ENCODE data around the gene HPS1. TPM values are rescaled to one million over a fixed set of nuclear protein-coding genes. Genes with fewer than 3 reads are reported as not detected.

The HPS1 gene
- total and polyA plus RNA-seq, 2 donors (not counting 3 experiments of a cell fraction or from before 2014, with no cell fraction given) = 60.7 to 67.5 TPM

- CTCF ChIA-PET = interaction anchor here (1.1 to 1.4 kb wide), 2 partner anchors 10 to 19 kb away, joined by 3 read pairs; no protein-coding TSS in a partner anchor
- H3K4me3 ChIP-seq (replicated peaks in 1 of 3; ENCODE audit: insufficient read depth in 1 of 3, low read depth in 1 of 3, low read length in 3 of 3) = no peak overlapping the region
- intact Hi-C loops (cut with micrococcal nuclease) (no loop called here), dilution Hi-C loops (cut with MboI; ENCODE audit: extremely low pct_ligation_motif_present, low sequenced_read_pairs) (no loop called here)
- BruUV-seq (replicated peaks) = no TSS peak
- POLR2A ChIA-PET = no interaction called here
- no peaks in the 10 kb centered on the region for H3K27me3 ChIP-seq (ENCODE audit: control insufficient read depth in 2 of 2, insufficient read depth in 2 of 2, low read length in 2 of 2)
- H2AFZ ChIP-seq (ENCODE audit: low read depth, low read length) = no peak overlapping the region
- H3K4me1 ChIP-seq (ENCODE audit: control insufficient read depth, extremely low read depth, insufficient read depth, low read length) = peaks cover 6% of the 10 kb centered on the region
- H3K9me3 ChIP-seq (replicated peaks; ENCODE audit: control insufficient read depth, insufficient read depth, low read length) = no peaks in the 10 kb centered on the region
- H3K4me2 ChIP-seq (ENCODE audit: insufficient read depth, low read length) = no peak overlapping the region
- no peak overlapping the region for H3K27ac ChIP-seq (ENCODE audit: insufficient read depth, low read depth, low read length)
- no peak for FAIRE-seq
- no peaks in the 10 kb centered on the region for H4K20me1 ChIP-seq (replicated peaks; ENCODE audit: control insufficient read depth, extremely low read depth, insufficient read depth, low read length)
- H3K36me3 ChIP-seq (ENCODE audit: control insufficient read depth in 2 of 2, extremely low read depth in 1 of 2, insufficient read depth in 2 of 2, low read length in 2 of 2) = peaks cover 2 to 11% of the 10 kb centered on the region in 2 experiments
- no peak for TF ChIP-seq EZH2 (IDR thresholded peaks at IDR 0.05; ENCODE audit: borderline replicate concordance, low read depth, low read length, severe bottlenecking)
- no peak for TF ChIP-seq FOS (IDR thresholded peaks at IDR 0.05; ENCODE audit: borderline replicate concordance, insufficient read depth, low read length)
- no peak for TF ChIP-seq MAX (IDR thresholded peaks at IDR 0.05; ENCODE audit: insufficient read depth, insufficient read length)
- TF ChIP-seq CTCF (IDR thresholded peaks at IDR 0.05; ENCODE audit: extremely low read depth in 1 of 2, insufficient read depth in 1 of 2, low read depth in 1 of 2, low read length in 2 of 2) = no peak
- TF ChIP-seq GATA2 (IDR thresholded peaks at IDR 0.05; ENCODE audit: insufficient read depth, insufficient read length, low read depth, low read length) = no peak
- no peak overlapping the region for H3K9ac ChIP-seq (replicated peaks; ENCODE audit: extremely low read depth, insufficient read depth, low read length)
- no peak for DNase-seq (ENCODE audit: low read depth, low spot score)
- peaks cover 9% of the 10 kb centered on the region for H3K79me2 ChIP-seq (ENCODE audit: control insufficient read depth, insufficient read depth, low read length)
- H3K9me1 ChIP-seq (replicated peaks; ENCODE audit: control insufficient read depth, extremely low read depth, insufficient read depth, low read length) = no peaks in the 10 kb centered on the region
These were observed 2.3 kb downstream of the HPS1 start for GRCh38 chr10:98444314-98445006.

Data from endothelial cell of umbilical vein (primary cell).